GM21526 (cell line): Measurements from ENCODE around the gene NIN.
"Not testable (repeated sequence)": the region's sequence is repeated elsewhere in the genome, so short reads cannot be mapped to it uniquely, and the experiment has no call there.

ENCODE experiments used
- ATAC-seq: cut with Tn5 transposase; IDR thresholded peaks from one replicate; pipeline ENCODE4 v1.9.1; 2021; ENCODE audit warnings: moderate library complexity; ENCODE audit not compliant: unreplicated experiment, low FRiP score

The NIN gene

GRCh38 chr14:50726372-50727107 lies 104.4 kb downstream of the NIN start:
- no peak for ATAC-seq

DNA sequence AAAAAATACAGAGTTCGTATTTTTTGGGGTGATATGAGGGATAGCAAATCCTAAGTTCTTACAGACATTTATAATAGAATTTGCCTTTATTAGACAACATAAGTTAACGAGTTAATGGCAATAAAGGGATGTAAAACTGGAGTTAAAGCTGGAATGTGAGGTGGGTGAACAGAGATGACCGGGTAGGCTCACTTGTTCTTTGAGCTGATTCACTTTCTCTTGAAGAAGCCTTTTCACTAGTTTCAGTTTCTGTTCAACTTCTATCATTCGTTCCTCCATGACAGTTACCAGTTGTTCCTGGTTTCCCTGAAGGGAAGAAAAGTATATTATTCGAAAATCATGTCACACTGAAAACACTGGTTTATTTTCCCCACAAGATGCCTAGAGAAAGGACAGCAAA lies 105.2 kb downstream of the NIN start:
- no peak for ATAC-seq

DNA sequence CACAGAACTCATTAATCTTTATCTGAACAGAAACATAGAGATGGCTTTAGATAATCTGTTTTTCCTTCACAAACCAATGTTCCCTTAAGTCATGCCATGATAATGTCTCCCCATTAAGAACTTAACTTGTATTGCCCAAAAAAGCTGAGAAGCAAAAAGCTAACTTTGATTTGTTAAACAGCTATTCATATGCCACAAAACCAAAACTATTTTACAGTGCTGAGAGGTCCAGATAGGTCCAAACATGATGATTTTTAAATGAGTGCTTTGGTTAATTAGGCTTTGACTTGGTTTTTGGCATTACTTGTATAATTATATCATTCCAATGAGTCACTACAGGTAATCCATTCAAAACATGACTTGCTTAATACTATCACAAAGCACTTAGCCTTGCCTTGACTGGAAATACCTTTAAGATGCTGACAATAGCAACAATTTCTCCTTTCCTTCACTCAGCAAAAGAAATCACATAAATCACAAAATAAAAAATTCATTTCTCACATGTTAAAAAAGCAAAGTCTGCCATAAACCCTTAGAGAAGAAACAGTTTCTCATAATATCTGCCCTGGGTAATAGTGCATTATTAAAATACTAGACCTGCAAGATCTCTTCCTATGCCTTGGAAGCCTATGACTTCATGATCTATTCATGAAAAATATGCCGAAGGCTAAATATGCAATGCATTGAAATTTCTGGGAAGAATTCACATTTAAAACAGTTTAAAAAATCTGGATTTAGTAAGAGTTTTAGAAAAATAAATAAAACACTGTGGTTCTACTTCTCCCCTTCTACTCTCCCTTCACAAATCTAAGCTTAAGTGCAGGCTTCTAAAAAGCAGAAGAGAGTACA lies 110.8 kb downstream of the NIN start:
- no peak for ATAC-seq

GRCh38 chr14:50718949-50719348 lies 112.0 kb downstream of the NIN start:
- no peak for ATAC-seq

DNA sequence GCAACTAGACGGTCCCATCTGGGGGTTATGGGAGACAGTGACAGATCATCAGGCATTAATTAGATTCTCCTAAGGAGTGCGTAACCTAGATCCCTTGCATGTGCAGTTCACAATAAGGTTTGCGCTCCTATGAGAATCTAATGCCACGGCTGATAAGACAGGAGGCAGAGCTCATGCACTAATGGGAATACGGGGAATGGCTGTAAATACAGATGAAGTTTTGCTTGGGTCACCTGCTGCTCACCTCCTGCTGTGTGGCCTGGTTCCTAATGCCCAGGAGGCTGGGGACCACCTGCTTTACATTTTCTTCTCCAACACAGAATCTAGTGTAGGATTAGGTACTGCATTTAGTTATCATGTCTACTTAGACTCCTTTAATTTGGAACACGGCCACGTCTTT lies 113.2 kb downstream of the NIN start:
- no peak for ATAC-seq

DNA sequence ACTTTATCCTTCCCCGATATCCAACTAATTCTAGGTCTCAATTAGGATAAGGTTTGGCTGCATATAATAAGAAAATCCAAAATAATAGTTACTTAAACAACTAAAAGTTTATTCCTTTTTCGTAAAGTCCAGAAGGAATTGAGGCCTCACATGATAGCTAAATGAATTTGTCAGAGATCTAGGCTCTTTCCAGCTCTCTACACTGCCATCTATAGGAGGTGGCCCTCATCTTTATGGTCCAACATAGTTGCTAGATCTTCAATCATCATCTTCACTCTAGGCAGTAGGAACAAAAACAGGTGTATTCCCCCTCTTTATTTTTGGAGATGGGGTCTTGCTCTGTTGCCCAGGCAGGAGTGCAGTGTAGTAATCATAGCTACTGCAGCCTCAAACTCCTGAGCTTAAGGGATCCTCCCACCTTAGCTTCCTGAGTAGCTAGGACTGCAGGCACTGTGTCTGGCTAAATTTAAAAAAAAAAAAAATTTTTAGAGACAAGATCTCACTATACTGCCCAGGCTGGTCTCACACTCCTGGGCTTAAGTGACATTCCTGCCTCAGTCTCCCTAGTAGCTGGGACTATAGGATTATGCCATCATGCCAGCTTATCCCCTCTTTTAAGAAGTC lies 116.4 kb downstream of the NIN start:
- no peak for ATAC-seq

DNA sequence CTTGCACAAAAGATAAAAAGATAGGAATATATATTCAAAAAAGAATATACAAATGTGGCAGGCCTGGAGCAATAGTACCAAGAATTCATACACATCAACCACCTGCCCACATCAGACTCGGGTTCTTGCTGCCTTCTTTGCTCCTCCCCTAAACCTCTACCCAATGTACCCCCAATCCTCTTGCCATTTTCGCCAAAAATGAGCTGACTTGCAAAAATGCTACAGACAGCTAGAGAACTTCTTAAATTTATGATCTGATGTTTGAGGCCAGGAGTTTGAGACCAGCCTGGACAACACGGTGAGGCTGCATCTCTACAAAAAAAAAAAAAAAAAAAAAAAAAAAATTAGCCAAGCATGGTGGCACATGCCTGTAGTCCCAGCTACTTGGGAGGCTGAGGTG lies 119.9 kb downstream of the NIN start:
- ATAC-seq: no peak

DNA sequence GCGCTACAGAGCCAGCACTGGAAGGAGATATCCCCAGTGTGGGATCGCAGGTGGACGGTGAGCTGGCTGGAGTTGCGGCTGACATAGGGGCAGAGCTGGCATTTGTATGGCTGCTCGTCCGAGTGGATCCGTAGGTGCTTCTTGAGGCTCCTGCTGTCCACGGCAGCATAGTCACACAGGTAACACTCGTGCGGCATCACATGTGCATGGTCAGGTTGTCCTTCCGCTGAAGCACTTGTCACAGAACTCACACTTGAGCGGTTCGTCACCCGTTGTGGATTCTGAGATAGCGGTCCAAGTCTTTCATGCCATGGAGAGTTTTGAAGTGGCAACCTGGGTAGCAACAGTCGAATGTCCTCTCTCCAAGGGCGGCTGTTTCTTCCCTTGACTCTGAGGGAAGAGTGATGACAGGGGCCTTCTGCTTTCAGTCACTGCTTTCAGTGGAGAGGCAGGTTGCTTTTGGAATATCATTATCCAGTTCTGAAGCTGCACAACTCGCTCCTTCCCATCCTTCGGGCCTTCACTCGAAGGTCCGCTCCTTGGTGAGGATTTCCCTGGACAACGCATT lies 125.9 kb downstream of the NIN start:
- ATAC-seq: no peak

DNA sequence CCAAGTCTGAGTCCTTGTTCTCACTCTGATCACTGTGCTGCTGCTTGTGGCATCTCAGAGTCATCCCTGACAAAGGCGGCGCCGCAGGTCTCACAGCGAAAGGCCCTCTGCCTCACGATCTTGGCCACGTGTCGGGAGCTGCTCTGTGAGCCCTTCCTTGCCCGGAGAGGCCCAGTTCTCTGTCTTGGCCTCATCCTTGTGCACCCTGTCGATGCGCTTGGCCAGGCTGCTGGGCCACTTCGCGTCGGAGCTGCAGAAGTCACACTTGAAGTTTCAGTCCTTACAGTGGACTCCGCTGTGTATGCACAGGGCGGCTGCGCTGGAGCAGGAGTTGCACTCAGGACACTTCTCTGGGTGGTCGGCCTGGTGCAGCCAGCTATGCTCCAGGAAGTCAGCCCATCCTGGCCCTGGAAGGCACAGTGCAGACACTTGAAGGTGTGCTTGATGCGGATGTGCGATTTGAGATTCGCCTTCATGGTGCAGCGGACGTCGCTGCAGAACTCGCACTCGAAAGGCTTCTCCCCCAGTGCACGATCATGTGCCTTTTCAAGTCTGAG lies 126.4 kb downstream of the NIN start:
- no peak for ATAC-seq

DNA sequence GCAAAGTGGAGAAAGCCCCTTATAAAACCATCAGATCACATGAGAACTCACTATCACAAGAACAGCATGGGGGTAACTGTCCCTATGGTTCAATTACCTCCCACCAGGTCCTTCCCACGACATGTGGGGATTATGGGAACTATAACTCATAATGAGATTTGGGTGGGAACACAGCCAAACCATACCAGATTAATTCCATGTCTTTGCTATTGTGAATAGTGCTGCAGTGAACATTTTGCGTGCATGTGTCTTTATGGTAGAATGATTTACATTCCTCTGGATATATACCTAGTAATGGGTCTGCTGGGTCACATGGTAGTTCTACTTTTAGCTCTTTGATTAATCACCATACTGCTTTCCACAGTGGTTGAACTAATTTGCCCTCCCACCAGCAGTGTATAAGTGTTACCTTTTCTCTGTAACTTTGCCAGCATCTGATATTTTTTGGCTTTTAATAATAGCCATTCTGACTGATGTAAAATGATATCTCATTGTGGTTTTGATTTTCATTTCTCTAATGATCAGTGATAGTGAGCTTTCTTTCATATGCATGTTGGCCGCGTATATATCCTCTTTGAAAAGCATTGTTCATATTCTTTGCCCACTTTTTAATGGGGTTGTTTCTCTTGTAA lies 133.2 kb downstream of the NIN start:
- no peak for ATAC-seq

- ATAC-seq: not testable (repeated sequence)
Measured at GRCh38 chr14:50694260-50694659, 136.7 kb downstream of the NIN start.

DNA sequence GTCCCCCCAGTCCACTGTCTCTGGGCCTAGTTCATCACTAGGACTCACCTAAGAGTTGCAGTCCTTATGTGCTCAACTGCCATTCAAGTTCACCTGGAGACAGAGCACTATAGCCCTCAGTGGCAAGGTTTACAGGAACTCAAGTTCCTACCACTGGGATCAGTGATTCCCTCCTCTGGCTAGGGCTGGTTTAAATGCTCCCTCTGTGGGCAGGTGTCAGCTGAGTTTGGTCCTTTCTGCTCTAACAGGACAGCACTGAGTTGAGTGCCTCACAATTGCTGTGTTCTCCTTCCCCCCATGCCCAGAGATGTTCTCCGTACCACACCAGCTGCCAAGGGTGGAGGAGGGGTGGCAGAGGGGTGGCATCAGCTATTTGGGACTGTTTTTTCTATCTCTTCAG lies 142.1 kb downstream of the NIN start:
- ATAC-seq: no peak

DNA sequence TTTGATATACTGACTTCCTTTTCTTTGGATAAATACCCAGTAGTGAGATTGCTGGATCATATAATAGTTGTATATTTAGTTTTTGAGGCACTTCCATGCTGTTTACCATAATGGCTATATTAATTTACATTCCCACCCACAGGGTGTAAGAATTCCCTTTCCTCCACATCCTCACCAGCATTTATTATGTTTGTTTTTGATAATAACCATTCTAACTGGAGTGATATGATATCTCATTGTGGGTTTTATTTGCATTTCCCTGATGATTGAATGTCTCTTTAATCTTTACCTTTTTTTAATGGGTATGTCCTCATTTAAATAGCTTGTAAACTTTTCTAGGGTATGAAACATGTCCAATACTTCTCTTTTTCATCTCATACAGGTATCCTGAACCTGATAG lies 151.3 kb downstream of the NIN start:
- ATAC-seq: no peak

DNA sequence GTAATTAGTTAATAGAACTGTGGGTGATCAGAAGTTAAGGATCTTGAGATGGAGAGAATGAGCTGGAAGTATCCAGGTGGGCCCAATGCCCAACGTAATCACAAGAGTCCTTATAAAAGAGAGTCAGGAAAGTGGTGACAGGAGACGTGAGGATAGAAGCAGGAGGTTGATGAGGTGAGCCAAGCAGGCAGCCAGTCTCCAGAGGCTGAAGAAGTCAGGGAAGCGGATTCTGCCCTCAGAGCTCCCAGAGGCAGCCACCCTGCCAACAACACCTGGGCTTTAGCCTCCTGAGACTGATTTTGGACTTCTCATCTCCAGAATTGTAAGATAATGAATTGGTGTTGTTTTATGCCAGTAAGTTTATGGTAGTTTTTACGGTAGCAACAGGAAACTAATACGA lies 152.8 kb downstream of the NIN start:
- no peak for ATAC-seq

- no peak for ATAC-seq
Measured at GRCh38 chr14:50677527-50678063, 153.4 kb downstream of the NIN start.

- no peak for ATAC-seq
Measured at GRCh38 chr14:50676814-50677516, 154.0 kb downstream of the NIN start.

GRCh38 chr14:50675597-50675996 lies 155.4 kb downstream of the NIN start:
- ATAC-seq: no peak

DNA sequence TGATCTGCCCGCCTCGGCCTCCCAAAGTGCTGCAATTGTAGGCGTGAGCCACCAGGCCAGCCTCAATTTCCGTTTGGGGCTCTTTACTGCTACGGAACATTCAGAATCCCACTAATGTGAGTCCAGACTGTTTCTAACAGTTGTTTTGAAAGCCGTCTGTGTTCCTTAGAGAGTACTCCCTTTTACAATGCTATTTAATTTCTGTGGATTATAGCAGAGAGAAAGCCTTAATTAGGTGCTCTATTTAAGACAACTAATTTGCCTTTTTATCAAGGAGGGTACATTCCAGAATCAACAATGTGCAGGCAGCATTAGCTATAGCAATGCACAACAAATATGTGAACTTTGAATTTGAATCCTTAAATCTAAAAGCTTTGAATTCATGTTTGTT lies 160.1 kb downstream of the NIN start:
- ATAC-seq: no peak

DNA sequence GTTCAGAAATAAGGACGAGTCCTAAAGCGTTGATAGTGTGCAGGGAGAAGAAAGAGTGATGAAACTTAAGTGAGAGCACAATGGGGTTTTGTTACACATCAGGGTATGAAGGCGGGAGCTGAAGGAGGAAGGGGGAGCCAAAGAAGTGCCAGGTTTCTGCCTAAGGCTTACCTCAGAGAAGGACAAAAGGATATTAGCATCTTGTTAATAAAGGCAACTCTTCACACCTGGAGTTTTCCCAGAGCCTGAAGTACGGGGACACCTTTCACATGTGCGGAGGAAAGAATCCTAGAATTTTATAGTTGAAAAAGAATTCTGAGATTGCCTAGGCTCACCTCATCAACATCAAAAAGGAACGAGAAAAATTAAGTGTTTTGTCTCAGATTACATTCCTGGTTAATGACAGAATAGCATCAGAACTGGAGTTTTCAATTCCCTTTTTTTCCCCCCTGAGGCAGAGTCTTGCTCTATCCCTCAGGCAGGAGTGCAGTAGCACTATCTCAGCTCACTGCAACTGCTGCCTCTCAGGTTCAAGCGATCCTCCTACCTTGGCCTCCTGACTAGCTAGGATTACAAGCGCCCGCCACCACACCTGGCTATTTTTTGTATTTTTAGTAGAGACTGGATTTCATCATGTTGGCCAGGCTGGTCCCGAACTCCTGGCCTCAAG lies 160.6 kb downstream of the NIN start:
- no peak for ATAC-seq
